Endometrium (tissue), 2 donors: ENCODE measurements around the gene ZBED4.
"Not testable (repeated sequence)": the region's sequence is repeated elsewhere in the genome, so short reads cannot be mapped to it uniquely, and the experiment has no call there.

Experiments
- FAIRE-seq: peaks from 2 replicates; lab custom pipeline; 2012; peaks lifted over from hg19 to GRCh38; lab: Jason Lieb, UNC
- donor health status: control.
- donor health status: control.

ZBED4 gene

GRCh38 chr22:49852898-49853894 is at the start of gene ZBED4:
Gene ZBED4 (plus strand): TSS chr22:49853844. CDS start chr22:49883663, 29,819 bp downstream.
- no peak for FAIRE-seq

- FAIRE-seq: no peak
Measured at GRCh38 chr22:49807129-49807528, 46.5 kb upstream of the ZBED4 start.

- FAIRE-seq: no peak
Measured at GRCh38 chr22:49807780-49808708, 45.6 kb upstream of the ZBED4 start.

GRCh38 chr22:49810363-49811019 is 43.2 kb upstream of the ZBED4 start:
- FAIRE-seq: no peak

- FAIRE-seq: no peak
Measured at GRCh38 chr22:49811020-49811791, 42.4 kb upstream of the ZBED4 start.

- FAIRE-seq: no peak
Measured at GRCh38 chr22:49812838-49813237, 40.8 kb upstream of the ZBED4 start.

GRCh38 chr22:49814164-49814686 is 39.4 kb upstream of the ZBED4 start:
- FAIRE-seq: no peak

GRCh38 chr22:49814856-49815255 is 38.8 kb upstream of the ZBED4 start:
- FAIRE-seq: no peak

GRCh38 chr22:49815641-49816091 is 38.0 kb upstream of the ZBED4 start:
- FAIRE-seq: no peak

- FAIRE-seq: no peak
Measured at GRCh38 chr22:49817359-49817758, 36.3 kb upstream of the ZBED4 start.

GRCh38 chr22:49820984-49821383 is 32.7 kb upstream of the ZBED4 start:
- no peak for FAIRE-seq

GRCh38 chr22:49821741-49822140 is 31.9 kb upstream of the ZBED4 start:
- FAIRE-seq: not testable (repeated sequence)

GRCh38 chr22:49823289-49824045 is 30.2 kb upstream of the ZBED4 start:
- FAIRE-seq: no peak

GRCh38 chr22:49824185-49824925 is 29.3 kb upstream of the ZBED4 start:
- no peak for FAIRE-seq

GRCh38 chr22:49824936-49825335 is 28.7 kb upstream of the ZBED4 start:
- FAIRE-seq: no peak

- no peak for FAIRE-seq
Measured at GRCh38 chr22:49825436-49825835, 28.2 kb upstream of the ZBED4 start.

GRCh38 chr22:49825944-49826602 is 27.6 kb upstream of the ZBED4 start:
- FAIRE-seq: no peak

- no peak for FAIRE-seq
Measured at GRCh38 chr22:49826603-49827270, 26.9 kb upstream of the ZBED4 start.
